ACHN (cell line): ENCODE data around the gene TUBB1.
"Not testable (repeated sequence)": the region's sequence is repeated elsewhere in the genome, so short reads cannot be mapped to it uniquely, and the experiment has no call there.

ENCODE experiments used
- DNase-seq: peaks from one replicate; pipeline ENCODE4 v3.0.0-alpha.2; 2015
- in situ Hi-C: cut with HindIII; loops from 2 replicates; pipeline ENCODE4 v1.10.0; 2017; ENCODE audit warnings: low sequenced_read_pairs, low pct_ligation_motif_present, low pct_unique_long_range_greater_than_20kb

The TUBB1 gene

GRCh38 chr20:59032023-59032712, 12.9 kb downstream of the TUBB1 start, which contains the start of gene ATP5F1E:
ATP5F1E (minus strand) TSS chr20:59032335; CDS start chr20:59032251, 84 bp downstream.
- DNase-seq = peak; percentile 91
- in situ Hi-C loops = no loop called here

DNA sequence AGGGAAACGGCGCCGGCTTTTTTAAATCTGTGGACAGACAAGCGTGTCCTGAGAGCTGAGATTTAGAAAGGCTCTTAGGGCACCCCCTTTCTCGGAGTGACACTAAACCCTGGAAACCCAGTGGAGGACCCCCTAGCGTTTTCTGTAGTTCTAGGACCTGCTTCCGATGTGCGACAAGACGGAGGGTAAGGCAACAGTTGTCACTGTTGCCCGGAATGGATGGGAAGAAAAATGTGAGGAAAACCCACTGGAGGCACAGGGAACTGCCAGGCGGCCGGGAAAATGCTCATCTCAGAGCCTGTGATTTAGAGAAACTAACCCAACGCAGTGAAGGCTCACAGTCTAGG, 13.5 kb downstream of the TUBB1 start:
- DNase-seq = peak; percentile 52
- in situ Hi-C loops = no loop called here

DNA sequence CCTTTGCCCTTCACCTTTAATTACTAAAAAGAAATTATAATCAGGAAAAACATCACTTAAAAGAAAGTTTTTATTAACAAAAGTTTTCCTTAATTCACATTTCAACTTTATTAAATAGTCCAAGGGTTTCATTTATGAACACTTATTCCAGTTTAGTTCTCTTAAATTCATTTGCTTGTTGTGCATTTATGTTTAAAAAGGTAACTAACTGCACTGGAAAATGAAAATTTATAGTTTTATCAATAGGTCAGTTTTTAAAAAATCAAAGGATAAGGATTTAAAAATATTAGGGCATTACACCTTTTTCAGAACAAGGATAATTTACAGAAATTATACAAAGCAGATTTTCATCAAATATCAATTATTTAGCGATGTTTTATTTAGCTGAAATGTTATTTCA, 13.9 kb downstream of the TUBB1 start:
- in situ Hi-C loops = no loop called here
- no peak for DNase-seq

GRCh38 chr20:59033616-59034165, 14.5 kb downstream of the TUBB1 start:
- DNase-seq = no peak
- in situ Hi-C loops = no loop called here

DNA sequence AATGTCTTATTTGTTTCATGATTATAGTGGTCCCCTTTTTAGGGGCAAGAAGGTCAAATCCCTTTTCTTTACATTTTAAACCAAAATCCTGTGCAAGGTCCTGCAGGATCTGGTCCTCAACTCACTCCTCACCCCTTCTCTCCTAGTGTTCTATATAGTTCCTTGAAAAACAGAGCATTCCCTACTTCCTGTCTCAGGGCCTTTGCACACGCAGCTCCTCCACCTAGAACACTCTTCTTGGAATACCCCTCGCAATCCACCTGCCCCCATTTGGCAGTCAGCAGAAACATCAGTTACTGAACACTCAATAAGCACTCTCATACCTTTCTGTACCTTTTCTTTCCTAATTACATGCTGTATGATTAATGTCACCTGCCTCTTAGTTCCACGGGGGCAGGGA, 16.2 kb downstream of the TUBB1 start:
- no peak for DNase-seq
- in situ Hi-C loops = no loop called here

GRCh38 chr20:59037386-59037785, 18.2 kb downstream of the TUBB1 start:
- DNase-seq = no peak
- in situ Hi-C loops = no loop called here

GRCh38 chr20:59039233-59039632, 20.0 kb downstream of the TUBB1 start:
- in situ Hi-C loops = no loop called here
- no peak for DNase-seq

DNA sequence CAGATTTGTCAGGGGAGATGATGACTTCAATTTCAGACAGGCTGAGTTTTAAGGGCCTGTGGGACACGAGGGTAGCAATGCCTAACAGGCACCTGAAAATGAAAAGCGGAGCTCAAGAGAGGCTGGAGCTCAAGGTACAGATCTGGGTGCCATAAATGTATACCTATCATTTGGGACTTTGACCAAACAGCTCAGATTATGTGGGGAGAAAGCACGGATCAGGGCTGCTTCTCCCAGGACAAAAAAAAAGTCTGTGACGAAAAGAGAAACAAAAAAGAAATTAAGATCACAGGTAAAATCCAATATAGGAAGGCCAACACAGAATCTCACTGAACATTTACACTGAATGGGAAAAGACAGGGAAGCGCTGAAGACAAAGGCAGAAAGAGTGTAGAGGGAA, 21.4 kb downstream of the TUBB1 start:
- in situ Hi-C loops = no loop called here
- no peak for DNase-seq

- DNase-seq, in situ Hi-C loops: not testable (repeated sequence)
These were observed 22.3 kb downstream of the TUBB1 start for GRCh38 chr20:59041487-59041886.

GRCh38 chr20:59042151-59042795, 23.0 kb downstream of the TUBB1 start, which contains the start of gene PRELID3B:
PRELID3B (minus strand) TSS chr20:59042786; CDS start chr20:59042730, 56 bp downstream.
- peak; percentile 11 for DNase-seq
- in situ Hi-C loops = no loop called here

GRCh38 chr20:59042796-59043631, 23.8 kb downstream of the TUBB1 start:
- peak; percentile 91 for DNase-seq
- in situ Hi-C loops = no loop called here

DNA sequence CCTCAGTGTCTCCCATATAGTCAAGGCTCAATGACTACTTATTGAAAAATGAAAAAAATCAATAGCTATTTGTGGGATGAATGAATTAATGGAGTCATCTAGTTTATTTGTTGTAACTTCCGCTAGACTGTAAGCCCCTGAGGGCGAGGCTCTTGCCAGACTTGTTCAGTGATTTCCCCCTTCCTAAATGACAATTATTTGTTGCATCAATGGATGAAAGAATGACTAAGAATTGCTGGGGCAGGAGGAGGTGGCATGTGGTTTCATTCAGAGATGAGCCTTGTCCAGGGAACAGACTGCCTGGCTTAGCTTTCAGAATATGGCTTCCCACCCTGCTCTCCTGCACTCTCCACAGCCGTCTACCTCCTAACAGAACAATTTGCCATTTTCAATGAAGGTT, 24.5 kb downstream of the TUBB1 start:
- in situ Hi-C loops = no loop called here
- DNase-seq = no peak

GRCh38 chr20:59044295-59044694, 25.1 kb downstream of the TUBB1 start:
- DNase-seq = no peak
- in situ Hi-C loops = no loop called here

GRCh38 chr20:59044796-59045195, 25.6 kb downstream of the TUBB1 start:
- no peak for DNase-seq

DNA sequence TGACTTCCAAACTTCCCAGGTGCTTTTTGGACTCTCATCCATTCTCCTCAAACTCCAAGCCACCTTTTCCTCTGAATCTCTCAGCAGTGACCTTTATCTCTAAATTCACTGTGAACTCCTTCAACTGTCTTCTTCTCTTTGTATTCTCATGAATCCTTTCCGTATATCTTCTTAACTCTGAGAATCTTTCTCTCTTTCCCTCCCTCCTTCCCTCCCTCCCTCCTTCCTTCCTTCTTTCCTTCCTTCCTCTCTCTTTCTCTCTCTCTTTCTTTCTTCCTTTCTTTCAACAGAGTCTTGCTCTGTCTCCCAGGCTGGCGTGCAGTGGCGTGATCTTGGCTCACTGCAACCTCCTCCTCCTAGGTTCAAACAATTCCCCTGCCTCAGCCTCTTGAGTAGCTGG, 27.6 kb downstream of the TUBB1 start:
- in situ Hi-C loops = no loop called here
- DNase-seq = no peak

More at GRCh38 chr20:59044796-59045195, 25.6 kb downstream of the TUBB1 start:
- in situ Hi-C loops = no loop called here

GRCh38 chr20:59047938-59048680, 28.9 kb downstream of the TUBB1 start:
- in situ Hi-C loops = no loop called here
- no peak for DNase-seq

GRCh38 chr20:59048681-59049030, 29.4 kb downstream of the TUBB1 start:
- in situ Hi-C loops = no loop called here

GRCh38 chr20:59050437-59050836, 31.2 kb downstream of the TUBB1 start:
- in situ Hi-C loops = no loop called here
- no peak for DNase-seq

More at GRCh38 chr20:59048681-59049030, 29.4 kb downstream of the TUBB1 start:
- no peak for DNase-seq
